HG02870 (cell line): ENCODE measurements around the gene TOM1L1.

ENCODE experiments used
- ATAC-seq: cut with Tn5 transposase; IDR thresholded peaks from one replicate; pipeline ENCODE4 v1.9.1; 2021; ENCODE audit warnings: mild to moderate bottlenecking, moderate library complexity; ENCODE audit not compliant: unreplicated experiment

Gene TOM1L1

DNA sequence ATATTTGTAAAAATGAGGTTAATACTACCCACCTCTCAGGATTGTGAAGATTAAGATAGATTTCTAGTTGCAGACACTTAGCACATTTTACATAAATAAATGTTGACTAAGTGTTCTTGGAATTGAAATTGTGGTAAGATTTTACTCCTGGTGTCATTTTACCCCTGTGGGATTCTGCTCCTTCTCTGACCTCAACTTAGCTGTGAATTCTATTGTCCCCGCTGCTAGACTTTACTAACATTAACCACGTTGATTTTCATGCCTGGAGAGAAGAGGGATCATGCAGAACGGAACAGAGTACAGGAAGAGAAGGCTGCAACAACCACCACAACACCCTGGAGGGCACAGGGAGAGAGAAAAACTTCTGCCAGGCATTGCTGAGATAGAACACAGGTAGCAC, 2.1 kb upstream of the TOM1L1 start:
- no peak for ATAC-seq

DNA sequence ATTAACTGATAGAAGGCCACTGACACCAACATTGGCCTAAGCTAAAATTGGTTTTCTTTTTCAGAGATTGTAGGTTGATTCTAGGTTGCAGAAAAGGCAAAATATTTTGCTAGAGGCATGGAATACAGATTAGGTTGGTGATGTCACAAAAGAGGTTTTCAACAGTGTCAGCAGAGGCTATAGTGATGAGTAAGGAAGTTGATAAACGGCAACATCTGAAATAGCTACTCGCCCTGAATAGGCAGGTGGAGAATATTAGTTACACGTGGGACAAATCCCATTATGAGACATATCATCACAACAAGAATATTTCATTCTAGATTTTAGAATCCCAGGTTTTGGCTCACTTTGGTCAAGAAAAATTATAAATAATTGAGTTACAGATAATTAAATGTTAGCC, 1.5 kb upstream of the TOM1L1 start:
- no peak for ATAC-seq

DNA sequence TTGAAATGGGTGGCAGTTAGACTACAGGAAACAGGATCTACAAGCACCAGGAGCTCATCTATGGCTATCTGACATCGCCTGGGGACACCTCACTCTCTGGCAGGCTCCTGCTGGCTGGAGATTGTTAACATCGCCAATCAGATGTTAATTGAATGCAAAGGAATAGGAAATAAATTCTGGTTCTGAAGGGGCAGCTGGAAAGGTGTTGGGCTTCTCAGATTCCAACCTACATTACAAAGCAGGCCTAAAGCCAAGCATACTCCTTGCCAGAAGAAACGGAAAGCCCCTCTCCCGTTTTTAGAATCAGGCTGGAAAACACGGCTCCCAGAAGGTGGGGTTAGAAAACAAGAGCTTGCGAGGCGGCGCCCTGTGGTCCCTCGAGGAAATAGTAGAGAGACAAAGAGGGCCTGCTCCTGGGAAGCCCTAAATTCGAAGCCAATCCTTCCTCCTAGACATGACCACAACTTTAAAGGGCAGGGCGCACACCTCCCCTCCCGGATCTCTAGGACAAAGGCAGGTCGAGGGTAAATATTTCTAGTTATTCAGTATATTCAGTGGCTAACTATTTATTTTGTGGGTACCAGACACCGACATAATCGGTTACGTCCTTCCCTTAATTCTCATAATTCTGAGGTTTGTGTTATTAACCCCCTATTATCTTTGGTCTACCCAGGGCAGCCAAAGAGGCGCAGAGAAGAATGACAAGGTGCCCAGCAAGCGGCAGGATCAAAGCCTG, 763 bp upstream of the TOM1L1 start:
- ATAC-seq = no peak

DNA sequence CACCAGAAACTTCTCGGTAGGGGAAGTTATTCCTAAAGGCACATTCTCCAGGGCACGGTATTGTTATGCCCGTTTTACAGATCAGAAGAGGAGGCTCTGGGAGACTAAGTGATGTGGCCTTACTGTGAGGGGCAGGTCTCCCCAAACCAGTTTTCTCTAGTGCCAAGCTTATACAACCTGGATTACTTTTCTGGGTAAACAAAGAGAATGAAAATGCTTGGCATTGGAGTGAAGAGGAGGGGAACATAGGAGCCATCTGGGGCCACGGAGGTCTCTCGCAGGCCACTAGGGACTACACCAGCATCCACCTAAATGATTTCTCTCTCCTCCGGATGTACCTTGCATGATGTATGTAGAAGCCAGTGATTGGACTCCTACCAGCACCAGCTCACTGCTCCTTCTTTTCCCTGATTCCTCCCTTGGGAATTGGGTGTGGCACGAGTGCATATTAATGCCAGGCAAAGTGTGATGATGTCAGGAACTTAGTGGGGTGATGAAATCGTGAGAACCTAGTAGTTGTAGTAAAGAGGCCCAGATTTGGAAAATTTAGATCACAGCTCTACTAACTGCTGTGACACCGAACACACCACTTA, 674 bp downstream of the TOM1L1 start:
- no peak for ATAC-seq

DNA sequence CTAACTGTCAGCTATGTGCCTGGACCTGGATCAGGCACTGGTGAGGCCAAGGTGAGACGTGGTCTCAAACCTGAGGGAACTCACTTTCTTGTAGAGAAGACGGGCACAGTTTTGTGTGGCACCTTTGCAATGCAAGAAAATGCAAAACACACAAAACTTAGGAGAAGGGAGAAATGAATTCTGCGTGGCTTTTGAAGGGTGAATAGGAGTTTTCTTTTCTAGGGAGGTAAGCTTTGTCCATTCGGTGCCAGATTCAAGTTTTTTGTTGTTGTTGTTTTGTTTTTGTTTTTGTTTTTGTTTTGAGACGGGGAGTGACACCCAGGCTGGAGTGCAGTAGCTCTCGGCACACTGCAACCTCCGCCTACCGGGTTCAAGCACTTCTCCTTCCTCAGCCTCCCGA, 1.4 kb downstream of the TOM1L1 start:
- no peak for ATAC-seq

DNA sequence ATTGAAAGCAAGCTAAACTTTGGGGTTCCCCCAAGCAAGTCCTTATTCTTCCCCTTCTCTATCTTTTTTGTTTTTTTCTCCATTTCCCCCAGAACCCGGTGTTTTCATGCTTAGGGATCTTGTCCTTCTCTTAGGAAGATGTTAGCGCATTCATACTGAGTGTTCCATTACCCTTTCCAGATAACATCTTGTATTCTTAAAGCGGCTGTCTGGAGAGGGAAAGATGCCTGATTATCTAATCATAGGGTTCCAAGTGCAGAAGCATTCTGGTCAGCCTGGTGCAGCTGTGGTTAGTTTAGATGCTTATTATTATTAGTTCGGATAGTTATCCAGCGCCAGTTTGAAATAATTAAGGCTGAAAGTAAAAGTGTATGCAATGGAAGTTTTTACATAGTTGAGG, 2.0 kb downstream of the TOM1L1 start:
- no peak for ATAC-seq

DNA sequence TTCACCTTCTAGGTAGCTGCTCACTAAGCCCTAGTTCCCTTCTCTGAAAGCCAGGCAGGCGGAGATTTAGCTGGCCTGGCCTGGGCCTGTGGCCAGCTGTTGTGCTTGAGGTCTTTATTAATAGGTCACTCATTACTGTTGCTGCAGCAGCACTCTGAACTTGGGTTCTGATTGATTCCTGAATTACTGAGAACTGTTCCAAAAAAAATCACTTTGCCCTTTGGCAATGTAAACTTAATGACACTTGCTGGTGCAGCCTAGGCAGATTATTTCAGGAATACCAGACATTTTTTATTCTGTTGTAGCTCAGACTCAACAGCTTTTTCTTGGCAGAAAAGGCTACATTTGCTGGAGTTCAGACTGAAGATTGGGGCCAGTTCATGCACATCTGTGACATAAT, 2.7 kb downstream of the TOM1L1 start:
- no peak for ATAC-seq

DNA sequence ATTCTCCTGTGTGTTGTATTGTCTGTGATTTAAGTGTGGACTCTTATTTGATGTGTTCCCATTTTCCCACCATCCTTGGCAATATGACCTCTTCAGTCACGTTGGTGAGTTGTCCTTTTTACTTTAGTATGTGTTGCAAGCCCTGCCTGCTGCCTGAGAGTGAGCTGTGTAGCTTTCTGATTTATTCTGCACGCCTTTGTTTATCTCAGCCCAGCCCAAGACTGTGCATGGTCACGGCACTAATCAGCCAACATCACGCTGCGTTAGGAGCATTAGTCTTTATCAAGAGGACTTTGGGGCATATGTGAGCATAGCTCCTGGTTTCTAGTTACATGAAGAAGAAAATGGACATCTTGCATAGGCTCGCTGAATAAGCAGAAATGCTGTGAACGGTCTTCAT, 6.0 kb downstream of the TOM1L1 start:
- no peak for ATAC-seq

DNA sequence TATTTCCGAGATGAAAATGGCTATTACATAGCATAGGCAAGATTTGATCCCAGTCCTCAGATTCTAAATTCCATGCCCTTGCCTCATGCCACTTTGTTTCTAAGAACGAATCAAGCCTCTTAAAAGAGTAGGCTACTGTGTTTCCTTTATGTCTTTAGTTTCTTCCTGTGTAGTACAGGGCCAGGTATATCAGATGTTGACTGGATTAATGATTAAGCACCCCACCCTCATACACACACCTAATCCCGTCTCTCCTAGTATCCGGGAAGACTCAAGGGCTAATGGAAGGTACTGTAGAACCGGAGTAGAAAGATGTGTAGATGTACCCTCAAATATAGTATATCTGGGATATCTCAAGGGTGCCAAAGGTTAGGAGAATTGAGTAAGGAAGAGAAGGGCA, 6.7 kb downstream of the TOM1L1 start:
- ATAC-seq = no peak

DNA sequence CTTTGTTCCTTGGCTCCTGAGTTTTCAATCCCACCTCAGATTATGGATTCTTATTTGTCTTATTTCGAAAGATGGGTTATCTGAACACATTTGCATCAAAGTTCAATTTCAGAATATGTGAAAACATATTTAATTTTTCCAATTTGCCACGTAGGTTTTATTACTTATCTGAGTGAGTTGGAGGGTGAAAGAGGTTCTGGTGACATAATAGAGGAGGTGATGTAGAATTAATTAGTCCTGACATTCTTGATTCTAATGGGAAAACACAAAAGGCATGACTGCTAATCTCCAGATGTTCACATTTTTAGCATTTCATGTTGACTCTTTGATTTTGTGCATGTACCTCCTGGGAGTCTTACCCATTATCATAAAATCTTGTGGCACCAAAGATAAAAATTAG, 9.1 kb downstream of the TOM1L1 start:
- ATAC-seq = no peak

DNA sequence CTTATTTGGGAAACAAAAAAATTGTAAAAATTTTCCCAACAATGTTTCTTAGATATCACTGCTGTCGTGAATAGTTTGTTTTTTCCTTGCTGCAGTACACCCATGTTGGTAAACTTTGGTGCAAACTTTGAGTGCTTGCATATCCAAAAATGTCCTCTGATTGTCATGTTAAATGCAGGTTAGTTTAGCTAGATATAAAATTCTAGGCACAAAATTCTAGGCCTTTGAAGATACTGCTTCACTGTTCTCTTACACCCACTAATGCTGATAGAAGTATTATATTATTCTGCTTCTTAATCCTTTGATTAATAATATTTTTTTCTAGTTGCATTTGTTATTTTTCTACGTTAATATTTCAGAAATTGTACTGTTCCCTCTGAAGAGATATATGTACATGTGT, 16.1 kb downstream of the TOM1L1 start:
- no peak for ATAC-seq

DNA sequence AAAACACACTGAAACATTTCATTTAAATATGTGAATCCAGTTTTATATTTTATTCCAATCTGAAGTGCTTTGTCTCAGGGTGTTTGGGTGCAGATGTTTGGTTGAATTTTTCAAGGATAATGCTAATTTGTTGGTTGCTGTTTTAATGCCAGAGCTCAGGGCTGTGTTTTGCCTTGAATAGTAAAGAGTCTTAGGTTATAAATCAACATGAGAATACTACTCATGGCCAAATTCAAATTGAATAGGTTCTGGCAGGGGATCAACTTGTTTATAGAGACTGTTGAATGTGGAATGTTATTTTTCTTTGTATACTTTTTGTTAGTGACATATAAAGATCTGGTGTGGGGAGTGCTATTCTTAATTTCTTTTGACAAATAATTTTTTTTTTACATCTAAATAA, 18.8 kb downstream of the TOM1L1 start:
- no peak for ATAC-seq

DNA sequence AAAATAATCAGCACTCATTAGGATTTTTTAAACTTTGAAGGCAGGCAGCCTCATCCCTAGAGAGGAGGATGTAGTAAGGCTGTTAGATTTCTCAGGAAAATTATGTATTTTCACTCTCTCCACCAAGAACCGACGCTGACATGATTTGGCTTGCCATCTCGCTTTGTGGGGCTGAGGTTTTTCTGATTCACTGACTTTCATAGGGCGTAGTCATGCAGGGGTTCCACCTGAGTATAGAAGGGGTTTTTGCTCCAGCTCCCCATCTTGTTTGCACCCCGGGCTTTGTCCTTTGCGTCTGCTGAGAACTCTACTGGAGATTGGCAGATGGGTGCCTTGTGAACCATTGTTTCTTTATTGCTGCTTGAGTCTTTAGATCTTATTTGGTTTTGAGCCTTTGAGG, 20.2 kb downstream of the TOM1L1 start:
- no peak for ATAC-seq

DNA sequence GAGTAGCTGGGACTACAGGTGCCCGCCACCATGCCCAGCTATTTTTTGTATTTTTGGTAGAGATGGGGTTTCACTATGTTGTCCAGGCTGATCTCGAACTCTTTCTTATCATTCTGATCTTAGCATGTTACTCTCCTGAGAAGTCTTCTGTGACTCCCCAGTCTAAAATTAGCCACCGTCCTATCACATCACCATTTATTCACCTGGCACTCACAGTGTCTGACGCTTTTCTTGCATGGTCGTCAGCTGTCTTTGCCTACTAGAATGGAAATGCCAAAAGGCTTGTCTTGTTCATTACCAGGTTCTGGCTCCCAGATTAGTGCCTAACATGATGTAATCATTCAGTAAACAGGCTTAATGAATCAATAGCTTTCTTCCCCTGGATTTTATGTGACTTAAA, 23.8 kb downstream of the TOM1L1 start:
- ATAC-seq = no peak

DNA sequence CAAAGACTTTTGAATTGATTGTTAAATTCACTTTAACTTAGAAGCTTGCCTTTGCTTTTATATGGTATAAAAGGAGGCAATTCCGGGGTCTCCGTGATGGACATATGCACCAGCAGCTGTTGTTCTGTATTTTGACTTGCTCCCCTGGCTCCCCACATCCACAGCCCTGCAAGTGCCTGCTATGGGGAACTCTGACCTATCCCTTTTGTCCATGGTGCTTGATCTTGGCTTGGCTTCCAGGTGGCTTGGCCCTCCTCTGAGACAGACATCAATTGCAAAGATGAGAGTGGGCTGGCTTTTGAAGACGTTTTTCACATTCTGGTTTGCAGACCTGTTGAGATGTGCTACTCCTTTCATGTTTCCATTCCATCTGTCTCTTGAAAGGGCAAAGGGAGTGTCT, 26.9 kb downstream of the TOM1L1 start:
- ATAC-seq = no peak

DNA sequence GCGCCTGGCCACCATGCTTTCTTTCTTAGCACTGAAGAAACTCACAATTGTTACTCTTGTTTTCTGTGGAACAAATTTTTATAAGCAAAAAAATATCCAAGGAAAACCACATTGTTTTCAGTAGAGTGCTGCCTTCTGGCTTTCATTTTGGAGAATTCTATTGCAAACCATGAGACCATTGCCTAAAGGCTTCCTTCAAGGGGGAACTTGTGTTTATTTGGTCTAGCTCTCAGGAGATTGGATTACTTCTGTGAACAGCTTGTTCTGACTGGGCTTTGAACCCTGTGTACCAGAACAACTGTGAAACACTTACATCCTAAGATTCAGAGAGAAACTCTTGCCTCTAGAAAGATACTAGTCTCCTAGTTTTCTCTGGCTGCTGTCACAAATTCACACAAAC, 32.1 kb downstream of the TOM1L1 start:
- no peak for ATAC-seq

DNA sequence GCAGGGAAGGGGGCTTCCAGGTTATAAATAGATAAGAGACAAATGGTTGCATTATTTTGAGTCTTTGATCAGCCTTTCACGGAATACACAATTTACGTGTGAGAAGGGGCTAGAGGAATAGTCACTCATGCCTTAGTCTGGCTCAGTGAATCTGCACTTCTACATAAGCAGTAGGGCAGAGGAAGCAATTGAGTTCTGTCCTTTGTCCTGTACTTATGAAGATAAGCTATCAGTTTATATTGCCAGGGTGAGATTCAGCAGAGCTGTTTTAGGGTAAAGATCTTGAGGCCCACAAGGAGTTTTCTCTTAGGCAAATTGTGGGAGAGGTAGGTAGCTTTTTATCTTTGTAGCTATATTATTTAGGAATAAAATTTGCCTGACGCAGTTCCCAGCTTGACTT, 33.3 kb downstream of the TOM1L1 start:
- ATAC-seq = no peak

DNA sequence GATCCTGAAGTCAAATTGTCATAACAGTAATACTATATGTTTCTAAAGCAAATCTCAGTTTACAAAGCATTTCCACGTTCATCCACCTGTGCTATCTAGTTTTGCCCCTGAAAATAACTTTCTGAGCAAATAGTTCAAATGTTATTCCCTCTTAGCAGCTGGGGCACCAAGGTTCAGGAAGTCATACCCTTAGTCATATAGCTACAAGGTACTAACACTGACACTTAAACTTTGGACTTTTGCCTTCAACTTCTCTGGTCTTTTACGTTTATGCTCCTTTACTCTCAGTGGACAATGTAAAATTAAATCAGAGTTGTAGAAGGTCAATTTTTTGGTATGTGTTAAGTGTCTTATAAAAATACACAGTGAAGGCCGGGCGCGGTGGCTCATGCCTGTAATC, 34.8 kb downstream of the TOM1L1 start:
- ATAC-seq = no peak

DNA sequence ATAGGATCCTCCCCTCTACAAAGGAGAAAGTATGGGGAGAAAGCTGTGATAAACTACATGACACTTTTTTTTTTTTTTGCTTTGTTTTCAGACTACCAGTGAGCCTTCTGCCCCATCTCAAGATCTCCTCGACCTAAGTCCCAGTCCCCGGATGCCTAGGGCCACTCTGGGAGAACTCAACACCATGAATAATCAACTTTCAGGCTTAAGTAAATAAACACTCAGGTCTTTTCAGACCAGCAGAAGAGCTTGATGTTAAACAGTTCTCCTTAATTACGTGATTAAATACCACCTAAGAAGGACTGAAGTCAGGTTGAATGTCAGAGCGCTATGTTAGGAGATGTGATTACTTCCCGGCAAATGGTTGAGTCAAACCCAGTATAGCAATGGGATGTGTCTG, 36.4 kb downstream of the TOM1L1 start:
- no peak for ATAC-seq

DNA sequence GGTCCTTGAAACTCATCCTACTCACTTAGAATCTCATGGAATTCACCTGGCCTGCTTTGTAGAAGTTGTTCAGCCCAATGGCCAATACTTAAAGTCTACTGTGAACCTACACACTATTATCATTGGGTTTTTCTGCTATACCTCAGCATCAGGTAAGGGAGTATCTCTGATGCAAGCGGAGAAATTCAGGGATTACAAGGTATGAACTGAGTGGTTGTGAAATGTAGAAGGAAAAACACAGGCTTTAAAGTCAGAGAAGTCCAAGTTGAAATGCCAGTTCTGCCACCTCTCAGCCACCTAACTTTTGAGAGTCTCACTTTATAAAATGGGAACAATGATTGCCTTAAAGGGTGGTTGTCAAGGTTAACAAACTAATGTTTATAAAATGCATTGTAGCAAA, 36.8 kb downstream of the TOM1L1 start:
- ATAC-seq = no peak

DNA sequence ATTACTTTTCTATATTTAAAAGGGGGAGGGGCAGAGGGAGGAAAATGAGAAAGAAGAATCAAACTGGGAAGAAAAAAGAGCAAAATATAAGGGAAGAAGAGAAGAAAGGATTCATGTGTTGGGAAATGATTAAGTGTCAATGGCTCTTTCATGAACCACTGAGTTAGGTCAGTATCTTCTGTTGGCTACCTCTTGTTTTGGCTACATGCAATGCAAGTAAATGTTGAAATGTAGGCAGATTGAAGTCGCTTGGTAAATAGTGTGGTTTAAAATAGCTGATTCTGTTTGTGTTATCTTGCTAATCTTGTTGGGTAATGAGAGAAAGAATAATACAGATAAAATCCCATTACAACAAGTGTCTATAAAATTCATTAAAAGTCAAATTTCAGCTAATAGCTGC, 40.6 kb downstream of the TOM1L1 start:
- no peak for ATAC-seq

DNA sequence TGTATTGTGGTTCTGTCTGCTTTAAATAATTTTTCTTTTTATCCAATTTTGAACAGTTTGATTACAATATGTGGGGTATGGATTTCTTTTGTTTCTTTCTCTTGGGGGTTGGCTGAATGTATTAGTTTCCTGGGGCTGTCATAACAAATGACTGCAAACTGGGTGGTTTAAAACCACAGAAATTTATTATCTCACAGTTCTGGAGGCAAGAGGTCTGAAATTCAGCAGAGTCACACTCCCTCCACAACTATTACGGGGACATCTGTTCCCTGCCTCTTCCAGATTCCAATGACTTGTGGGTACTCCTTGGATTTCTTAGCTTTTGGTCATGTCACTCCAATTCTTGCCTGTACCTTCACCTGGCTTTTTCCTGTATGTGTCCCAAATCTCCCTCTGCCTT, 44.1 kb downstream of the TOM1L1 start:
- no peak for ATAC-seq

DNA sequence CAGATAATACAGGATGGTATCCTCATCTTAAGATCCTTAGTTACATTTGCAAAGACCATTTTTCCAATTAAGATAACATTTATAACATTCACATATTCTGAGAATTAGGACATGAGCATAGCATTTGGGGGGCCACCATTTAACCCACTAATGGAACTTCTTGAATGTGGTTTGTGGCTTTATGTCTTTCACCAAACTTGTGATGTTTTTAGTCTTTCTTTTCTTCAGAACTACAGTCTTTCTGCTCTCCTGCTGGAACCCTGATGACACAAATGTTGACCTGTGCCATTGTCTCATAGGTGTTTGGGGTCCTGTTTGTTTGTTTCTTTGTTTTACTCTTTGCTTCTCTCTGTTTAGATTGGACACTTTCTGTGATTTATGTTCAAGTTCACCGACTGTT, 44.6 kb downstream of the TOM1L1 start:
- no peak for ATAC-seq
